ENCODE data around the gene SLC35B2. TPM values are rescaled to one million over a fixed set of nuclear protein-coding genes. Genes with fewer than 3 reads are reported as not detected.

The SLC35B2 gene
- total and polyA plus RNA-seq, 10 donors: 17.6 to 30.4 (median 24.0) TPM

DNA sequence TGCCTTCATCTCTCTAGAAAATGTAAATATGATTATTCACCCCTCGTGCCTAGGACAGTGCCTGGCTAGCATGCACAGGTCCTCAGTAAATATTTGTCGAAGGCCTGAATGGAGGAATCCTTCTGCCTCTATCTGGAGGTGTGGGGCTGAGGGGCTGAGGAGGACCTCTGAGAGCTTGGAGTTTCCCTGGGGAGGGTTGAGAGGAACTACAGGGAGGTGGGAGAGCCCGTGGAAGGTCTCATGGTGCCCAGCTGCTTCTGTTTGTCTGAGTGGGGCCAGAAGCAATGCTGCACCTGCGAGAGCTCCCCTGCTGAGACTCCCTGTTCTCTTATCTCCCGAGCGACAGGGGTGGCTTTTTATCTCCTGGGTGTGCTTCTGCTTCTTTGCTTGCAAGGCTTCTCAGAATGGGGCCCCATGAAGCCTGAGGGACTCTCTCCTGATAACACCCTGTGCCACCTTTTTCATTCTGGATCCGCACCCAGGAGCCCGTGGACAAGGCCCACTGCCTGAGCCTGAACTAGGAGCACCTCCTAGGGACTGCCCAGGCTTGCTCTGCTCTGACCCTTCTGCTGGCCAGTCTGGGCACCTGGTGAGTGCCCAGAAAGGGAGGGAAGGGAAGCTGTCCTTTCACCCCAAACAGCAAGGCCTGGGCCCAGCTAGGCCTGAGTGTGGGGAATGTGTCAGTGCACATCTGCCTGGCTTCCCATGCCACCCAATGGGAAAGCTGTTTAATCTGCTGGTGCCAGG, 31.6 kb downstream of the SLC35B2 start:
- TF ChIP-seq, protein P1, sequence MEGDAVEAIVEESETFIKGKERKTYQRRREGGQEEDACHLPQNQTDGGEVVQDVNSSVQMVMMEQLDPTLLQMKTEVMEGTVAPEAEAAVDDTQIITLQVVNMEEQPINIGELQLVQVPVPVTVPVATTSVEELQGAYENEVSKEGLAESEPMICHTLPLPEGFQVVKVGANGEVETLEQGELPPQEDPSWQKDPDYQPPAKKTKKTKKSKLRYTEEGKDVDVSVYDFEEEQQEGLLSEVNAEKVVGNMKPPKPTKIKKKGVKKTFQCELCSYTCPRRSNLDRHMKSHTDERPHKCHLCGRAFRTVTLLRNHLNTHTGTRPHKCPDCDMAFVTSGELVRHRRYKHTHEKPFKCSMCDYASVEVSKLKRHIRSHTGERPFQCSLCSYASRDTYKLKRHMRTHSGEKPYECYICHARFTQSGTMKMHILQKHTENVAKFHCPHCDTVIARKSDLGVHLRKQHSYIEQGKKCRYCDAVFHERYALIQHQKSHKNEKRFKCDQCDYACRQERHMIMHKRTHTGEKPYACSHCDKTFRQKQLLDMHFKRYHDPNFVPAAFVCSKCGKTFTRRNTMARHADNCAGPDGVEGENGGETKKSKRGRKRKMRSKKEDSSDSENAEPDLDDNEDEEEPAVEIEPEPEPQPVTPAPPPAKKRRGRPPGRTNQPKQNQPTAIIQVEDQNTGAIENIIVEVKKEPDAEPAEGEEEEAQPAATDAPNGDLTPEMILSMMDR (IDR thresholded peaks at IDR 0.05 in 8 of 11, conservative IDR thresholded peaks at IDR 0.05 in 3 of 11): no peak
- no peak for TF ChIP-seq POLR2A (IDR thresholded peaks at IDR 0.05)
- TF ChIP-seq POLR2AphosphoS5 (IDR thresholded peaks at IDR 0.05): no peak
- H3K36me3 ChIP-seq: peaks cover 0 to 17% (median 0%) of the 10 kb centered on the region in 6 donors
- no peaks in the 10 kb centered on the region for H3K9me3 ChIP-seq
- intact Hi-C loops (cut with DNase I; ENCODE audit: low total_unique reads): no loop called here
- H3K27ac ChIP-seq: peak overlapping the region in 1 of 8 donors; percentile 37
- no peak for DNase-seq
- 78 to 85% (median 85%) methylated on average over 8 of the region's 8 CpGs for WGBS, 5 donors
- H3K4me3 ChIP-seq: no peak overlapping the region
- H3K4me1 ChIP-seq: peaks cover 23 to 81% (median 55%) of the 10 kb centered on the region in 6 donors
- H3K27me3 ChIP-seq (replicated peaks in 1 of 7): peaks cover 0 to 3% (median 0%) of the 10 kb centered on the region in 7 donors

DNA sequence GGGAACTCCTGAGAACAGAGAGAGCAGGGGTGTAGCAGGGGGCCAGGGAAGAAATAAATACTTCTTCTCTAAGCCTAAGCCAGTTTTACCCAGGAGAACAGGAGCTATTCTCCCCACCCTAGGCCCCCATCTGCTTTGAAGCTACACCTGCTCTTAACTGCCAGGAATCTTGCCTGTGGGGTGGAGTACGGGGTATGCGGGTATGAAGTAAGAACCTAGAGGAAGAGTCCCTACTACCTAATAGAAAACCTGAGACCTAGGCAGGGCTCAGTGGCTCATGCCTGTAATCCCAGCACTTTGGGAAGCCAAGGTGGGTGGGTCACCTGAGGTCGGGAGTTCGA, 32.4 kb downstream of the SLC35B2 start:
- DNase-seq: no peak
- H3K36me3 ChIP-seq: peaks cover 0 to 10% (median 0%) of the 10 kb centered on the region in 6 donors
- no peak for TF ChIP-seq POLR2A (IDR thresholded peaks at IDR 0.05)
- no peak for TF ChIP-seq POLR2AphosphoS5 (IDR thresholded peaks at IDR 0.05)
- TF ChIP-seq, protein P1 (IDR thresholded peaks at IDR 0.05 in 8 of 11, conservative IDR thresholded peaks at IDR 0.05 in 3 of 11): no peak
- H3K4me1 ChIP-seq: peaks cover 24 to 85% (median 59%) of the 10 kb centered on the region in 6 donors
- intact Hi-C loops (cut with DNase I; ENCODE audit: low total_unique reads): no loop called here
- peaks cover 0 to 3% (median 0%) of the 10 kb centered on the region in 7 donors for H3K27me3 ChIP-seq (replicated peaks in 1 of 7)
- H3K9me3 ChIP-seq: no peaks in the 10 kb centered on the region
- WGBS, 5 donors: 91 to 96% (median 94%) methylated on average over 4 of the region's 4 CpGs
- no peak overlapping the region for H3K4me3 ChIP-seq
- H3K27ac ChIP-seq: no peak overlapping the region

DNA sequence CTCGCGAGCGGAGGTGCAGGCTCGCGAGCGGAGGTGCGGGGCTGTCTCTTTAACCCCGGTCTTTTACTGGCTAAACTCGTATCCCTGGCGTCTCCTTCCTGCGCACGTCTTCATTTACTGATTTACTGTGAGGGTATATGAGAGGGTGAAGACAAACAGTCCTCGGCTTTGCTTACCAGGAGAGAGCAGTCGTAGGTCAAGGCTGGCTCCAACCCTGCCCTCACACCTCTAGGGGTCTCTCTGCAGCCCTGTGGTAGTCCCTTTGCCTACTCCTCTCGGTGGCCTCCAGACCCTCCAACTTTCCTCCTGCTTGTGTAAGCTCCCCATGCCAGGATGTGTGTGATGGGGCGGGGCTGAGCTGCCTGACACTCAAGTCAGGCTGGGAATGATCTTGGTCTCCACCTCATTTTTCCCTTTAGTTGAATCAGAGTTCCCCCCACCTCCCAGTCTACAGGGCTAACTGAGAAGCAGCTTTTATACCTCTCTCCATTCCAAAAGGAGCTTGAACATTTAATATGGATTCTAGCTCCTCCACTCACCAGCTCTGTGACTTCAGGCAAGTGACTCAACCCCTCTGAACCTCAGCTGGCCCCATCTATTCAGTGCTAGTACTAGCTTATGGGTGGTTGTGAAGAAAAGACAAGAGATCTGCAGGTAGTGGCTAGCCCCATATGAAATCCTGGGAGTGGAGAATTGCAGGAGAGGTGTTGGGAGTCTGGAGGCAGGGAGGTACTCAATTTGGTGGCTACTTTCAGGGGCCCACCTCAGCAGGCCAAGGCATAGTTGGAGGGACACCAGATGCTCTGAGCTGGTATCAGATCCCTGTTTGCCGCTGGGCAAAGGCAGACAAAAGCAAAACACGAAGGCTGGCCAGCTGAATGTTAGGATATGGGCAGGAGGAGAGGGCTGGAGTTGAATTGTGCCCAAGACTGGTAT, 33.0 kb downstream of the SLC35B2 start:
- peaks cover 25 to 85% (median 62%) of the 10 kb centered on the region in 6 donors for H3K4me1 ChIP-seq
- H3K27ac ChIP-seq: peak overlapping the region in 4 of 8 donors; percentile 48 to 80 (median 64)

More for the DNA sequence above, 33.0 kb downstream of the SLC35B2 start:
- Histone ChIP-seq H3K36me3 (peaks cover 0 to 5% (median 0%) of the 10 kb centered on the region in 6 donors), H3K4me3 (peak overlapping the region; percentile 60 to 80 (median 70)), H3K9me3 (no peaks in the 10 kb centered on the region), H3K27me3 (replicated peaks in 1 of 7) (peaks cover 0 to 9% (median 0%) of the 10 kb centered on the region in 7 donors)
- TF ChIP-seq POLR2AphosphoS5 (IDR thresholded peaks at IDR 0.05) (no peak), POLR2A (IDR thresholded peaks at IDR 0.05) (no peak)
- TF ChIP-seq, protein P1 (IDR thresholded peaks at IDR 0.05 in 8 of 11, conservative IDR thresholded peaks at IDR 0.05 in 3 of 11): no peak
- DNase-seq: peak; percentile 65
- intact Hi-C loops (cut with DNase I; ENCODE audit: low total_unique reads): no loop called here
- 9 to 15% (median 13%) methylated on average over 15 to 18 of the region's 18 CpGs for WGBS, 5 donors

All from spleen (tissue), 11 donors.